ENCODE results near the gene CTNNAL1. TPM values are rescaled to one million over a fixed set of nuclear protein-coding genes. Genes with fewer than 3 reads are reported as not detected.

CTNNAL1 gene
- total and polyA plus RNA-seq, 2 donors (not counting 1 experiment from before 2014, with no cell fraction given), result 0.04 to 1.5 TPM

GRCh38 chr9:108996643-108997042 is 16.7 kb downstream of the CTNNAL1 start:
- H3K9me3 Mint-ChIP-seq (ENCODE audit: insufficient read depth), result no peaks in the 10 kb centered on the region
- Histone ChIP-seq H2AFZ (ENCODE audit: insufficient read depth, low read depth, low read length, poor library complexity, severe bottlenecking) (no peak overlapping the region), H3K27ac (ENCODE audit: low read length in 2 of 2) (no peak overlapping the region), H3K4me2 (replicated peaks; ENCODE audit: low read depth, low read length, poor library complexity, severe bottlenecking) (no peak overlapping the region), H3K9ac (ENCODE audit: low read length) (no peak overlapping the region), H3K4me1 (ENCODE audit: control insufficient read depth in 2 of 2, insufficient read depth in 2 of 2, low read length in 2 of 2) (no peaks in the 10 kb centered on the region), H3K36me3 (replicated peaks in 1 of 2; ENCODE audit: control extremely low read depth in 1 of 2, control insufficient read depth in 1 of 2, extremely low read depth in 1 of 2, insufficient read depth in 2 of 2, low read length in 1 of 2) (no peaks in the 10 kb centered on the region), H3K4me3 (ENCODE audit: control extremely low read depth in 1 of 5, extremely low read depth in 1 of 5, insufficient read depth in 1 of 5, low read depth in 2 of 5, low read length in 4 of 5) (no peak overlapping the region), H3K79me2 (ENCODE audit: control insufficient read depth, insufficient read depth, low read length) (no peaks in the 10 kb centered on the region), H3K27me3 (replicated peaks in 1 of 4; ENCODE audit: control extremely low read depth in 1 of 4, control insufficient read depth in 3 of 4, insufficient read depth in 4 of 4, low read length in 3 of 4) (no peaks in the 10 kb centered on the region), H3K9me3 (ENCODE audit: control extremely low read depth in 1 of 3, control insufficient read depth in 2 of 3, insufficient read depth in 1 of 3, low read length in 2 of 3) (no peaks in the 10 kb centered on the region), H4K20me1 (ENCODE audit: control insufficient read depth, insufficient read depth, low read length, poor library complexity, severe bottlenecking) (no peaks in the 10 kb centered on the region)
- WGBS (ENCODE audit: insufficient coverage), result no CpG with 5 or more reads among the region's 1 CpG
- intact Hi-C loops (cut with micrococcal nuclease), result no loop called here
- ATAC-seq (ENCODE audit: low read depth) (no peak), DNase-seq (no peak)
- H3K27me3 Mint-ChIP-seq, result no peaks in the 10 kb centered on the region
- no peaks in the 10 kb centered on the region for H3K4me1 Mint-ChIP-seq
- TF ChIP-seq EZH2 (IDR thresholded peaks at IDR 0.05; ENCODE audit: borderline replicate concordance, insufficient read depth, low read depth, low read length, poor library complexity, severe bottlenecking), result no peak
- TF ChIP-seq CTCF (IDR thresholded peaks at IDR 0.05), result no peak
- no peak overlapping the region for H3K4me3 Mint-ChIP-seq
- ChIA-PET CTCF (no interaction called here), POLR2A (no interaction called here)
- no peak overlapping the region for H3K27ac Mint-ChIP-seq

GRCh38 chr9:108994695-108995094 is 18.6 kb downstream of the CTNNAL1 start:
- Histone ChIP-seq H3K4me1 (ENCODE audit: control insufficient read depth in 2 of 2, insufficient read depth in 2 of 2, low read length in 2 of 2) (no peaks in the 10 kb centered on the region), H3K9ac (ENCODE audit: low read length) (no peak overlapping the region), H3K9me3 (ENCODE audit: control extremely low read depth in 1 of 3, control insufficient read depth in 2 of 3, insufficient read depth in 1 of 3, low read length in 2 of 3) (no peaks in the 10 kb centered on the region), H4K20me1 (ENCODE audit: control insufficient read depth, insufficient read depth, low read length, poor library complexity, severe bottlenecking) (no peaks in the 10 kb centered on the region), H3K27me3 (replicated peaks in 1 of 4; ENCODE audit: control extremely low read depth in 1 of 4, control insufficient read depth in 3 of 4, insufficient read depth in 4 of 4, low read length in 3 of 4) (no peaks in the 10 kb centered on the region), H3K4me3 (ENCODE audit: control extremely low read depth in 1 of 5, extremely low read depth in 1 of 5, insufficient read depth in 1 of 5, low read depth in 2 of 5, low read length in 4 of 5) (no peak overlapping the region), H3K27ac (ENCODE audit: low read length in 2 of 2) (no peak overlapping the region), H3K36me3 (replicated peaks in 1 of 2; ENCODE audit: control extremely low read depth in 1 of 2, control insufficient read depth in 1 of 2, extremely low read depth in 1 of 2, insufficient read depth in 2 of 2, low read length in 1 of 2) (no peaks in the 10 kb centered on the region), H3K79me2 (ENCODE audit: control insufficient read depth, insufficient read depth, low read length) (no peaks in the 10 kb centered on the region), H3K4me2 (replicated peaks; ENCODE audit: low read depth, low read length, poor library complexity, severe bottlenecking) (no peak overlapping the region), H2AFZ (ENCODE audit: insufficient read depth, low read depth, low read length, poor library complexity, severe bottlenecking) (peak overlapping the region; percentile 30)
- H3K4me1 Mint-ChIP-seq, result no peaks in the 10 kb centered on the region
- no peak for TF ChIP-seq CTCF (IDR thresholded peaks at IDR 0.05)
- no peak for TF ChIP-seq EZH2 (IDR thresholded peaks at IDR 0.05; ENCODE audit: borderline replicate concordance, insufficient read depth, low read depth, low read length, poor library complexity, severe bottlenecking)
- ChIA-PET POLR2A (no interaction called here), CTCF (no interaction called here)
- intact Hi-C loops (cut with micrococcal nuclease), result no loop called here
- H3K27ac Mint-ChIP-seq, result no peak overlapping the region
- ATAC-seq (ENCODE audit: low read depth) (no peak), DNase-seq (no peak)
- no peaks in the 10 kb centered on the region for H3K27me3 Mint-ChIP-seq
- no peaks in the 10 kb centered on the region for H3K9me3 Mint-ChIP-seq (ENCODE audit: insufficient read depth)
- no peak overlapping the region for H3K4me3 Mint-ChIP-seq
- 50% methylated on average over 2 of the region's 2 CpGs for WGBS (ENCODE audit: insufficient coverage)
